RKO (cell line): ENCODE results near the gene ANKRD29.
"Not testable (repeated sequence)": the region's sequence is repeated elsewhere in the genome, so short reads cannot be mapped to it uniquely, and the experiment has no call there.

Experiments
- DNase-seq: peaks from one replicate; pipeline ENCODE4 v3.0.0-alpha.2; 2016; ENCODE audit warnings: low spot score

ANKRD29 gene

DNA sequence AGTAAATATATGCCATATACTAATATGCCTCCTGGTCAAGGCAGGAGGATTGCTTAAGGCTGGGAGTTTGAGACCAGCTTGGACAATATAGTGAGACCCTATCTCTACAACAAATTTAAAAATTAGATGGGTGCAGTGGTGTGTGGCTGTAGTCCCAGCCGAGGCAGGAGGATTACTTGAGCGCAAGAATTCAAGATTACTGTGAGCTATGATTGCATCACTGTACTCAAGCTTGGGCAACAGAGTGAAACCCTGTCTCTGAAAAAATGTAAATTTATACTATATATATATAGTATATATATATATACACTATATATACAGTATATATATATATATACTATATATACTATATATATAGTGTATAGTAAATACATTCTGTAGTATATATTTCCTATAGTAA is 46.5 kb downstream of the ANKRD29 start:
- DNase-seq: no peak

DNA sequence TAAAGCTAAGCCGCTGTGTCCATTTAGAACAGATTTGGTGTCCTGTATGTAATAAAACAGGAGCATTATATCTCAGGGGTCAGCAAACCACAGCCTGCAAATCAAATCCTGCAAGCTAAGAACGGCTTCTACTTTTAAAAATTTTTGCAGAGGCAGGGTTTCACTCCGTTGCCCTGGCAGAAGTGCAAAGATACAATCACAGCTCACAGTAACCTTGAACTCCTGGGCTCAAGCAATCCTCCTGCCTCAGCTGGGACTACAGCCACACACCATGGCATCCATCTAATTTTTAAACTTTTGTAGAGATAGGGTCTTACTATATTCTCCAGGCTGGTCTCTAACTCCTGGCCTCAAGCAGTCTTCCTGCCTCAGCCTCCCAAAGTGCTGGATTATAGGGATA is 47.8 kb downstream of the ANKRD29 start:
- no peak for DNase-seq

DNA sequence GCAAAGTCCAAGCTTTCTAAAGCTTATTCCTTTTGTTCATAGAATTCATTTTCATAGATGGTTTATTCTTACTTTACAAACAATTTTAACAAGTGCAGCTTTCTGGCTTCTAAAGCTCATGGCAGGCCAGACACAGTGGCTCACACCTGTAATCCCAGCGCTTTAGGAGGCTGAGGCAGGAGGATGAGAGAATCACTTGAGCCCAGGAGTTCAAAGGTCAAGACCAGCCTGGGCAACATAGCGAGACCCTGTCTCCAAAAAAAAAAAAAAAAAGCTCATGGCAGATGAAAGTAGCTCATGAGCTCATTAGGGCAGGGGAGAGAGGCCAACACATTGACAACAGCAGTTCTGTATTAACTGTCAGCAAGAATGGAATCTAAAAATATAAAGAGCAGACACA is 48.3 kb downstream of the ANKRD29 start:
- DNase-seq: no peak

DNA sequence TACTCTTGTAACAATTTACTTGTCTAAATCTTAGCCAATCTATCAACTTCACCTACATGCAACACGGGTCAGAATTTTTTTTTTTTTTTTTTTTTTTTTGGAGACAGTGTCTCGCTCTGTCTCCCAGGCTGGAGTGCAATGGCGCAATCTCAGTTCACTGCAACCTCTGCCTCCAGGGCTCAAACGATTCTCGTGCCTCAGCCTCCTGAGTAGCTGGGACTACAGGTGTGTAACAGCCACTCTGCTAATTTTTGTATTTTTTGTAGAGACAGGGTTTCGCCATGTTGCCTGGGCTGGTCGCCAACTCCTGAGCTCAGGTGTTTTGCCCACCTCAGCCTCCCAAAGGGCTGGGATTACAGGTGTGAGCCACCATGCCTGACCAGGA is 49.6 kb downstream of the ANKRD29 start:
- DNase-seq: not testable (repeated sequence)

DNA sequence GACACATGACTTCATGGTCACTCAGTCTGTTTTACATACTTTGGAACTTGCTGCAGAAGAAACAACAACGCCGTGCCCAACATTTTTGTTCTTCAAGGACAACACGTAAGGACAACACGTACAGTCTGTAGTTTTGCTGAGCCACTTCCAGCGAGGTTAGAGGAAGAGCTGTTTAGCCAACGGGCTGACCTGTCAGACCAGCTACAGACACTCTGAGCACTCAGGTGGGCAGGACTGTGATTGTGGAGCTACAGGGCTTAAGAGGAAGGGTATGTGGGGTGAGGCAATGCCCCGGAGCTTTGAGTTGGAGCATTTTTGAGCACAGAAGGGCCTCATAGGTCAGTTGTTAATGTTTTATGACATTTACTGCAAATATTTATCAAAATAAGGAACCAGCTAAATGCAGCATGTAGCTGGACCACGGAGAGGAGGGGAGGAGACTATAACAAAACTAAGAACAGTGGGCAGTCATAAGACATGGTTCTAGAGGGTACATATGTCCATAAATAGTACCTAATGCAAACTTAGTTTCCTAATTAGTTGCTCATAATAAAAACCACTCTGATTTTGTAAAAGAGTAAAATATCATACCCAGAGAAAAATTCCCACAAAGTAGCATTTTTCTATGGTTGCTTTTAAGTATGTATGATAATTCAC is 50.1 kb downstream of the ANKRD29 start:
- DNase-seq: no peak

DNA sequence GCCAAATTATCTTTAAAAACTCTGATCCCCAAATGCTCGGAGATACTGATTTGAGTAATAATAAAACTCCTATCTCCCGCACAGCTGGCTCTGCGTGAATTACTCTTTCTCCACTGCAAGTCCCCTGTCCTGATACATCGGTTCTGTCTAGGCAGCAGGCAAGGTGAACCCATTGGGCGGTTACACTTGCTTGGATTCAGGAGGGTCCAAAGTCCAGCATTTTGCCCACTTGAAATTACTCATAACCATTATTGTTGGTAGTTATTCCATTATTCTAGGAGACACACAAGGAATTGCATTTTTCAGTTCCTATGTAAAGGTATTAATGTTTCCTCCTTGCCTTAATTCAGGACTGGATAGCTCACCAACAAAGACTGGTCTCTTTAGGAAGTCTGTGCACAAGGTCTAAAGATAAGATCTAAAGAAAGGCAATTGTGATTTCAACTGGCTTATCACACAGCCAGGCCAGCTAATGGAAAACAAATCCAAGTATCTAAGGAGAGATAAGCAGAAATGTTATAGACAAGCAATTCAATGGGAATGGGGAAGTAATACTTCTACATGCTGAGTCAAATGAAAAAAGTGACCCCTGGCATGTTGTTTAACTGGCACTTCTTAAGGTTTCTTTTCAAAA is 53.2 kb downstream of the ANKRD29 start:
- no peak for DNase-seq

DNA sequence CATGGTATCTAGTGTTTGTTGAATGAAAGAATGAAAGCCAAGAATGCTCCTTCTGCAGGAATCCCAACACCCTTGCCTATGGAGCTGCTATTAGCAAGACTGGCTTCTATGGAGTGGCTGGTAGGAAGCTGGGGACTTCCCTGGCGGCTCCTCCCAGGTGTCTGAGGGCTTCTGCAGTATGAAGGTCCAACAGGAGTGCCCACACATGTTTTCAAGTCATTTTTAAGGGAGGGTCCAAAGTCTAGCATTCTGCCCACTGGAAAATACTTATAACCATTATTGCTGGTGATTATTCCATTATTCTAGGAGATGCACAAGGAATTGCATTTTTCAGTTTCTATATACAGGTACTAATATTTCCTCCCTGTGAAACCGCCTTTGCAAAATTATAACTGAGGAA is 54.5 kb downstream of the ANKRD29 start:
- no peak for DNase-seq

DNA sequence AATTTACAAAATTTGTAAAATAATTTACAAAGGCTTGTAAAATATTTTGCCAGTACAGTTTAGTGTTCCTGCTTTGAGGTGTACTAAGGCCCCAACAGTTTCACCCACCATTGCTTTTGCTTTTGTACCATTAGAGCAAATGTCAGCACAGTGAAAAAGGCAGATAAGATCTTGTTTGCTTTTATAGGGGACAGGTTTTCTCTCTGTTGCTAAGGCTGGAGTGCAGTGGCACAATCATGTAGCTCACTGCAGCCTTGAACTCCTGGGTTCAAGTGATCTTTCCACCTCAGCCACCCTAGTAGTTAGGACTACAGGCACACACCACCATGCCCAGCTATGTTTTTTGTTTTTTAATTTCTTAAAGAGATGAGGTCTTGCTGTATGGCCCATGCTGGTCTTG is 56.8 kb downstream of the ANKRD29 start:
- no peak for DNase-seq

DNA sequence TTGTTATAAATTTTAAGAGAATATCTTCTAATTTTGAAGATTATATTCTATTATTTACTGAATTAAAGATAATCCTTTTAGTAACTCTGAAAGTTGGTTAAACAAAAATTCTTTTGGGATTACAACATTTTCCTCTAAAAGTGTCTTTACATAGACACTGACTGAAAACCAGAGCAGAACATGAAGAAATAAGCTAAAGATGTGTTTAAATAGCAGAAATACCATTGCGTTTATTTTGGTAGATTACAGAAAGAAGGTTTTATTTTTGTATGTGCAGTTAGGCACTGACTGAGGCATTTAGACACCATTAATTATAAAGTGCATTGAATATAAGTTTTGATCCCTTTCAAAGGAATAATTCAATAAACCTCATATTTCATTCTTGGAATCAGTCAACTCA is 62.9 kb downstream of the ANKRD29 start:
- no peak for DNase-seq

DNA sequence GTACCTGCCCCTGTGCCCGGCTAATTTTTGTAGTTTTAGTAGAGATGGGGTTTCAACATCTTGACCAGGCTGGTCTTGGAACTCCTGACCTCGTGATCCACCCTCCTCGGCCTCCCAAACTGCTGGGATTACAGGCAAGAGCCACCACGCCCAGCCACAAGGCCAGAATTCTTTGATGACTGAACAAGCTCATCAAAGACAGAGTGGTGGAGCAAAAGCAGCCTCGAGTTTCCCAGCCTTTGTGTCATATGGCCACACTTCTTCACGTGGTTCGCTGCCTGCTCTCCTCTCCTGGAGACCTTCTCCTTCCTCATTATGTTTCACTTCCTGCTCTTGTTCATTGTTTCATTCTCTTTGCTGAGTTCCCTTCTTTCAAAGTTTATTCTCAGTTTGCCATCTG is 66.5 kb downstream of the ANKRD29 start:
- DNase-seq: no peak

DNA sequence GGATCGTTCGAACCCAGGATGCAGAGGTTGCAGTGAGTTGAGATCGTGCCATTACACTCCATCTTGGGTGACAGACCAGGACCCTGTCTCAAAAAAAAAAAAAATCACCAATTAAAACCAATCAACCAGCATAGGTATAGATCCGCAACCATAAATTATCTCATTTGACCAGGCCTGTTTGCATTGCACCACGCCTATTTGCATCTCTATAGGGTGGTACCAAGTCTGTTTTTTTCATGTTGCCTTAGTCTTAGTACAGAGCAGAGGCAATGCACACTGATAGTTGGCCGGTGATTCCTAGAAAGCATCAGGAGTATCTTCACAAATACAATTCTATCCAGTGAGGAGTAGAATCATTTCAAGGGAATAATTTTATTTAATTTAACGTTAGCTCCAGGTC is 67.1 kb downstream of the ANKRD29 start:
- no peak for DNase-seq

DNA sequence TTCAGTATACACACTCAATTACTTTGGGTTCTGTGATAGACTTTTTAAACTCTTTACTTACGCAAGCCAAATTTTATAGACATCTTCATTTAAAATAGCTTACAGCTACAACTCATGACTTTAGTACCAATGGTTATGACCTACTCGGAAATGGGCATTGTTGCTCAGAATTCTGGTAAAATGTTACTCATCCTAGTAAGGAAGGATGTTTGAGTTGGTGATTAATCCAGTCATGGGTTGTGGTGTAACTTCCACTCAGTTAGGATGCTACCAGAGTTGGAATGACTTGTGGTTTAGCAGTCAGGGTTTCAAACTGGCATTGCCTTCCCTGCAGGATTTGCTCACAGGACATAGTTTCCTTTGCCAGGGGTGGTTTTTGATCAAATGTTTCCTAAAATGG is 69.0 kb downstream of the ANKRD29 start:
- peak; percentile 87 for DNase-seq

DNA sequence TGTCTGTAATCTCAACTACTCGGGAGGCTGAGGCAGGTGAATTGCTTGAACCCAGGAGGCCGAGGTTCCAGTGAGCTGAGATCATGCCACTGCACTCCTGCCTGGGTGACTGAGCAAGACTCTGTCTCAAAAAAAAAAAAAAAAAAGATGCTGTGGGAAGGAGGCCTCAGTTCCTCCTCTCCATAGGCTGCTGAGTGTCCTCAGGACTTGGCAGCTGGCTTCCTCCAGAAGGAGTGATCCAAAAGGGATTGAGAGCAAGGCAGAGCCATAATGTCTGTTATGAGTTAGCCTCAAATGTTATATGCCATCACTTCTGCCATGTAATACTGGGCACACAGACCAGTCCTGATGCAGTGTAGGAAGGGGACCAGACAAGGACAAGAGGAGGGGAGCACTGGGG is 69.8 kb downstream of the ANKRD29 start:
- no peak for DNase-seq

DNA sequence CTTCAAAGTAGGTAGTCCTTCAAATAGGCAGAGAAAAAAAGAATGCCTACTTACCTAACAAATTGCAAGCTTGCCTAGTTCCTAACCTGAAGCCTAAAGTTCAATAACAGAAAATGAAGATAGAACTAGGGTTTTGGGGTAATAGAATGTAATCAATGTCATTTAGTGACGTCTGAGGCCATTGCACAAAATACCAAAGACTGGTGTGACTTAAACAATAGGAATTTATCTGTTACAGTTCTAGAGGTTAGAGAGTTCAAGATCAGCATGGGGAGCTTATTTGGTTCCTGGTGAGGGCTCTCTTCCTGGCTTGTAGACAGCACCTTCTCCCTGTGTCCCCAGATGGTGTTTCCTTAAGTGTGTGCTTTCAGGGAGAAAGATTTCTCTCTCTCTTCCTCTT is 71.7 kb downstream of the ANKRD29 start:
- peak; percentile 17 for DNase-seq

DNA sequence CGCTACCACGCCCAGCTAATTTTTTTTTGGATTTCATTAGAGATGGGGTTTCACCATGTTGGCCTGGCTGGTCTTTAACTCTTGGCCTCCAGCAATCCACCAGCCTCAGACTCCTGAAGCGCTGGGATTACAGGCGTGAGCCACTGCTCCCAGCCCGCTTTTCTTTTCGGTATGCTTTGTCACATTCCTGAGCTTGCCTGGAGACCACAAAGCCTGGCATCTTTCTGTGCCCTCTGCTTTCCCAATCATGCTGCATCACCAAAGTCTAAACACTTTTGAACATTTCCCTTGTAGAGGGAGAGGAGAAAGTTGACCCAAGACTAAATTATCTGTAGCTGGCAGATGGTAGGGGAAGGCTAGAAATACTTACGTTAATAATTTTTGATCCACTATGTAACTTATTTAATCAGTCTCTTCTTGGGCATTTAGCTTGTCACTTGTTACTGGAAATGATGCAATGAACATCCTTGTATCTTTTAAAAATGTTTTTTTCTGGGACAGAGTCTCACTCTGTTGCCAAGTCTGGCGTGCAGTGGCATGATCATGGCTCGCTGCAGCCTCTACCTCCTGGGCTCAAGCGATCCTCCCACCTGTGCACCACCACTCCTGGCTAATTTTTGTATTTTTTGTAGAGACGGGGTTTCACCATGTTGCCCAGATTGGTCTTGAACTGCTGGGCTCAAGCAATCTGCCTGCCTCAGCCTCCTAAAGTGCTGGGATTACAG is 73.7 kb downstream of the ANKRD29 start:
- DNase-seq: no peak

DNA sequence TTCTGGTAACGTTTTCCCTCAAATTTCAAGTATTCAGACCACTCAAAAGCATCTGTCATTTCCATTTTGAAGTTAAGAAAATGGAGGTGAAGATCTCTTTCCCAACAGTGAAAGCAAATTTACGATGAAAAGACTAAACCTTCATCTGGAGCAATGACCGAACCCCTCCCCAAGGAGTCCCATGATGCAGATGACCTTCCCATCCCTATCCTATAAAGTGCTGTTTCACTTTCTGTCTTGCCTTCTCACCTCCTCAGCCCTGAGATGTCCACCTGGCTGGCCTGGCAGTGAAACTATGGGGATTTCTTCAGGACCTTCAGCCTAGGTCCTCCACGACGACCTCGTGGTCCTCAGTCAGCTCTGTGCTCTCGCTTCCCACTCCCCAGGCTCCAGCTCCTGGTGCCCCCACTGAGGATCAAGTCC is 75.5 kb downstream of the ANKRD29 start:
- no peak for DNase-seq

DNA sequence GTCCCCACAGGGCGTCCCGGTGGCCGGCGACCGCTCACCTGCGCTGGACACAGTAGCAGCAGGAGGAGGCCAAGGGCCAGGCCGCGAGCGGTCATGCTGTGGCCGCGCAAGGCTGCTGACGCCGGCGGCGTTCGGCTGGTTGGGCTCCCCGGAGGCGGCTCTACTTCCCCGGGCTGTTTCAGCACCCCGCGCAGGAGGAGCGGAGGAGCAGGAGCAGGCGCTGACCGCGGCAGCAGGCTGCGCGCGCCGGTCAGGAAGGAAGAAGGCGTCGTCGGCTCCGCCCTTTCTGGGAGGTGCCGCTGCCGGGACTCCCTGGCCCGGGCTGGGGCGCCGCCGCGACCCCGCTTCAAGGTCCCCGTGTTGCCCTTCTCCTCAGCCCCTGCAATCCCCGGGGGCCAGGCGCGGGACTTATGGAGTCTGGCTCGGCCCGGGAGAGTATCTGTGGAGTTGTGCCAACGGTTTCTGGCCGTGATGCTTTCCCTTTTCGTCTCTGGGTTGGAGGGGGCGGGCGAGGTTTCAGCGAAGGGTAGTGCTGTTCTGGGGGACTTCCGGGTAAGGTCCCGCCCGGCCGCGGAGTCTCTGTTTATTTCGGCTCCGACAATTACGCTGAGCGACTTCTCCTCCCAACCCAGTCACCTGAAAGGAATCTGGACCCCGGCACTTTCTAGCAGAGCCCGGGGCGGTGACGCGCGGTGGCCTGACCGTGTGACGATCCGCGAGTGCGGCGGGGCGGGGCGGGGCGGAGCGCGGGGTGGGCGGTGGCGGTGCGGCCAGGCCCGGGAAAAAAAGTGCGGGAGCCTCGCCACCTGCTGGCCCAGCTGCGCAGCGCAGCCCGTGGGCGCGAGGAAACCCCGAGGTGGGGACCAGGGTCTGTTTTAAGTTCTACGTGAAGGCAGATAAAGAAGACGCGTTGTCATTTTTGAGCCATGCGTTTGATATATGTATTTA is 76.2 kb downstream of the ANKRD29 start, which contains the start of gene NPC1:
Gene NPC1 (minus strand): TSS at position 258 of the 948 bp plus-strand sequence. CDS start 163 bp downstream, at position 95.
- DNase-seq: peak; percentile 95

DNA sequence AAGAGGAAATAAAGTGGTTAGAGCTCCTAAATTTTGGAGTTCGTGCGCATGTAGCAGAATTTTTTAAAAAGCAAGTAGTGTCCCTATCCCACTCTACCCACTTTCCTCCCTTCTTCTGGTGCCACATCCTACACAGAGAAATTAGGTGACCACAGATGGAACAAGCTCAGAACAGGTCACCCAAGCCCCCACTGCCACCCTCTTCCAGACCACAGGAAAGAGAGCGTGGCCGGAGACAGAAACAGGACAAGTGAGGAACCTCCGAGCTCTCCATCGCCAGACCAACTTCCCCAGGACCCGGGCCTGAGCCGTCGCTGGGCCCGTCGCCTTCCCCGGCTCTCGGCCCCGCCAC is 76.8 kb downstream of the ANKRD29 start:
- DNase-seq: no peak

DNA sequence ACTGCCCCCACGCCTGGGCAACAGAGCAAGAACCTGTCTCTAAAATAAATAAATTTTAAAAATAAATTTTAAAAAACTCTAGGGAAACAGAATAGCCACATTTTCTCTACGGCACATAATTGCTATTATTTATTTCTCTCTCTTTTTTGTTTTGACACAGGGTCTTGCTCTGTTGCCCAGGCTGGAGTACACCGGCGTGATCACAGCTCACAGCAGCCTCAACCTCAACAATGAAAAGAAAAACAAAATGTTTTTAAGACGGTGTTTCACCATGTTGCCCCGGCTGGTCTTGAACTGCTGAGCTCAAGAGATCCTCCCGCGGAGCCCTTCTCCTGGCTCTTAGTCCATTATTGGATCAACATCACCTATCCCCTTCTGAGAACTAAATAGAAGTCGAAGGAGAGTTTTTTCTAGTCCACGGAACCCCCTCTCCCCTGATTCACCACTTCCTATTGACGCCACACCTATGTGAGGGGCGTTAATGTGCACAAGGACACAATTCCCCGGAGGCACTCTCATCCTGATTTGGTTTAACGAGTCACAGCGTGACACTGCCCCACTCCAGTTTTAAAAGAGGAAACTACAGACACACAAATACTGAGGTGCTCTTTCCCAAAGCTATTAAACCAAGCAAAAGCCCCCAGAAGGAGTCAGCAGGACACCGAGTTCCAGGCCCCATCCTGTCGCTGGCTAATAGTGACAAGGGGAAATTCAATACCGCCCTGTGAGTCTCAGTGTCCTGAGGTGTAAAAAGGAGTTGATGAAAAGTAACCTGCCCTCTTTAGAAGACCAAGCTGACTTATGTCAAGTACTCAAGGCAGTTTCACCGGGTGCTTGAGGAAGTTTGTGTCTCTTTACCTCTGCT is 77.5 kb downstream of the ANKRD29 start:
- DNase-seq: peak; percentile 69

DNA sequence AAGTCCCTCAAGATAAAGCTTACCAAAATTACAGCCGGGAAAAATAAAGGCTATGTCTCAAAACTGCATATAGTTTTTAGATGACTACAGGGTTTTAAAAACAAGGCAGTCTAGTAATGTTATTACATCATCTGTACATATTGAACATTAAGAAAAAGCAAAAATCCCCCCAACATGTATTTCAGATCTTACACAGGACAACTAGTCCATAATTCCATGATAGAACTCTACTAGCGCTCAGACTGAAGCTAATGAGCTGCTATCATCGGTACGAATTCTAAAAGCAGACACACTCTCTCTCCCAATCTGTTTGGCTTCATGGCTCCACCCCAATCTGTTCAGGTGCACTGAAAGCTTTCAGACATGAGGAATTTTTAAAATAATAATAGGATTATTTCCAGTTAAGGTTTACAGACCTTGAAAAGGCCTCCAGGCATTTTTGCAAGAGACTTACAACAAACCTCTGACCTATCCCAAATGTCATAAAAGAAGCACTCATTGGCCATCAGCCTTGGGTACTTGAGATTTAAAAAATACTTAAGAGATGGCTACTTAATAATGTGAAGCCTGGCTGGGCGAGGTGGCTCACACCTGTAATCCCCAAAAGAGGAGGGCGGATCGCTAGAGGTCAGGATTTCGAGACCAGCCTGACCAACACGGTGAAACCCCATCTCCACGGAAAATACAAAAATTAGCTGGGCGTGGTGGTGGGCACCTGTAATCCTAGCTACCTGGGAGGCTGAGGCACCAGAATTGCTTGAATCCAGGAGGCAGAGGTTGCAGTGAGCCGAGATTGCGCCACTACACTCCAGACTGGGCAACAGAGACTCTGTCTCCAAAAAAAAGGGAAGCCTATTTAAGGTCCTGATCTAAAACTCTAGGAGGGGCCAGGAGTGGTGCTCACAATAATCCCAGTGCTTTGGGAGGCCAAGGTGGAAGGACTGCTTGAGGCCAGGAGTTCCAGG is 78.4 kb downstream of the ANKRD29 start:
- DNase-seq: no peak
